ENCODE results near the gene CXXC4. TPM values are rescaled to one million over a fixed set of nuclear protein-coding genes. Genes with fewer than 3 reads are reported as not detected.

CXXC4 gene
- total and polyA plus RNA-seq, 2 experiments from 2014 or later: 1.6 to 3.0 TPM

- H3K9me3 Mint-ChIP-seq: no peaks in the 10 kb centered on the region
- no peaks in the 10 kb centered on the region for H3K27me3 ChIP-seq (ENCODE audit: insufficient read depth)
Observed at GRCh38 chr4:104444685-104445084, 50.0 kb downstream of the CXXC4 start.

More at GRCh38 chr4:104444685-104445084, 50.0 kb downstream of the CXXC4 start:
- Histone ChIP-seq H3F3A (replicated peaks; ENCODE audit: low read depth) (no peaks in the 10 kb centered on the region), H3K4me2 (no peak overlapping the region), H3K4me1 (ENCODE audit: insufficient read depth) (peaks cover 20% of the 10 kb centered on the region), H3K36me3 (ENCODE audit: insufficient read depth) (no peaks in the 10 kb centered on the region), H3K27ac (ENCODE audit: low read depth) (no peak overlapping the region), H3K79me2 (replicated peaks; ENCODE audit: insufficient read depth) (no peaks in the 10 kb centered on the region), H4K20me1 (replicated peaks; ENCODE audit: insufficient read depth) (no peaks in the 10 kb centered on the region), H3K4me3 (no peak overlapping the region), H2AFZ (no peak overlapping the region), H3K9me2 (ENCODE audit: insufficient read depth) (no peaks in the 10 kb centered on the region)
- TF ChIP-seq POLR2AphosphoS5 (IDR thresholded peaks at IDR 0.05; ENCODE audit: low read depth) (no peak), EZH2 (IDR thresholded peaks at IDR 0.05; ENCODE audit: low read depth, unreplicated experiment) (no peak), STAT1 (IDR thresholded peaks at IDR 0.05; ENCODE audit: unreplicated experiment) (no peak), CREB1 (CRISPR knock-in tag; IDR thresholded peaks at IDR 0.05; ENCODE audit: low read depth) (no peak), ZNF462 (CRISPR knock-in tag; IDR thresholded peaks at IDR 0.05) (no peak), REST (IDR thresholded peaks at IDR 0.05; ENCODE audit: unreplicated experiment) (no peak), CTCF (conservative IDR thresholded peaks at IDR 0.05; ENCODE audit: low read depth in 2 of 2) (no peak), ZNF331 (CRISPR knock-in tag; IDR thresholded peaks at IDR 0.05; ENCODE audit: low read depth) (no peak), ETS1 (IDR thresholded peaks at IDR 0.05) (no peak), ZNF114 (CRISPR knock-in tag; IDR thresholded peaks at IDR 0.05) (no peak)
- no peak for DNase-seq (ENCODE audit: low spot score)
- Mint-ChIP-seq H3K4me3 (no peak overlapping the region), H3K27ac (no peak overlapping the region), H3K4me1 (peaks cover 9% of the 10 kb centered on the region), H3K36me3 (ENCODE audit: low read depth) (no peaks in the 10 kb centered on the region), H3K27me3 (ENCODE audit: insufficient read depth, low read depth, poor library complexity) (no peaks in the 10 kb centered on the region)
- ATAC-seq: no peak
